HepG2 (cell line): Measurements from ENCODE around the gene RARA.

Experiments
- ASH2L ChIP-seq: fragments of 300-600, 200-600 bp; sonication (generic); IDR thresholded peaks from 2 replicates; pipeline ENCODE4 v1.7.0; 2017; ENCODE audit warnings: low read depth, mild to moderate bottlenecking, moderate library complexity, mixed read lengths, low read length; ENCODE audit not compliant: insufficient read length
- CTCF ChIP-seq: sonication (generic); formaldehyde crosslinking; IDR thresholded peaks from 2 replicates; pipeline ENCODE4 v1.5.0; 2020; ENCODE audit warnings: mild to moderate bottlenecking, missing genetic modification reagents, moderate library complexity
- FOXK2 ChIP-seq: fragments of 450-650 bp; IDR thresholded peaks from 2 replicates; pipeline ENCODE4 v1.6.1; 2016
- PAX8 ChIP-seq: sonication (generic); formaldehyde crosslinking; IDR thresholded peaks from 2 replicates; pipeline ENCODE4 v1.8.0; 2022; ENCODE audit warnings: mild to moderate bottlenecking, missing genetic modification reagents, borderline replicate concordance
- PCBP1 ChIP-seq: fragments of 200-400 bp; formaldehyde crosslinking; IDR thresholded peaks from 2 replicates; pipeline ENCODE4 v1.6.1; 2017; ENCODE audit warnings: mild to moderate bottlenecking, low read depth, low read length, borderline replicate concordance
- POLR2A ChIP-seq, 2 experiments: IDR thresholded peaks; 2 replicates each; pipeline ENCODE4 v1.6.1; 2011; ENCODE audit warnings: low read depth in 2 of 2, low read length in 2 of 2, mild to moderate bottlenecking in 1 of 2, moderate library complexity in 1 of 2; ENCODE audit not compliant: insufficient read depth in 1 of 2
- RFX5 ChIP-seq: IDR thresholded peaks from 2 replicates; pipeline ENCODE4 v1.6.1; 2011; ENCODE audit warnings: low read depth, low read length, improper control_type of control experiment
- RORA ChIP-seq: sonication (generic); formaldehyde crosslinking; IDR thresholded peaks from 2 replicates; pipeline ENCODE4 v1.5.0; 2020; ENCODE audit warnings: mild to moderate bottlenecking, missing genetic modification reagents, moderate library complexity
- SIN3A ChIP-seq: IDR thresholded peaks from 2 replicates; pipeline ENCODE4 v1.6.1; 2011; ENCODE audit warnings: low read depth, mild to moderate bottlenecking, control low read depth, low read length, borderline replicate concordance
- TAF1 ChIP-seq: sonication (generic); formaldehyde crosslinking; IDR thresholded peaks from 2 replicates; pipeline ENCODE4 v1.4.0; 2020; ENCODE audit warnings: missing genetic modification reagents
- YY1 ChIP-seq: IDR thresholded peaks from 2 replicates; pipeline ENCODE4 v1.6.1; 2011; ENCODE audit warnings: low read length, low read depth, moderate library complexity, mild to moderate bottlenecking; ENCODE audit not compliant: insufficient read depth, insufficient replicate concordance
- TF ChIP-seq, protein P1 (sequence below), 2 experiments: IDR thresholded peaks; 2 replicates each; pipeline ENCODE4 v1.6.1; 2011 to 2012; ENCODE audit warnings: low read length in 2 of 2, borderline replicate concordance in 1 of 2, low read depth in 1 of 2, mild to moderate bottlenecking in 1 of 2, moderate library complexity in 1 of 2

DNA sequence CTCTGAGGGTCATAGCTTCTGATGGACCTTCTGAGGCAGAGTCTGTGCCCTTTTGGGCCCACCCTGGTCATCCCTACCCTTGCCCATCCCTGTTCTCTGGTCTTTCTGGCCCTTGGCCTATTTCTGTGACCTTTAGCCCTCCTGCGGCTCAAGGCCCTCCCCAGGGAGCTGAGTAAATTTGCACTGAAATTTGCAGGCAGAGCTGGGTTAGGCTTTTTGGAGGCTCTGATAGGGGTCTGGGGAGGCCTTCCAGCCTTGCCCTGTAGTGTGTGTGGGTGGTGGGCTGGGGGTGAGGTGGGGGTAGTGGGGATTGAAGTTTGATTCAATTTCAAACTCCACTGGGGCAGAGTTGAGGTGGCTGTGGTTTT, 17.8 kb downstream of the RARA start:
- TF ChIP-seq PCBP1 (no peak), FOXK2 (no peak), RFX5 (no peak), ASH2L (no peak), RORA (CRISPR knock-in tag) (no peak), YY1 (no peak), CTCF (CRISPR knock-in tag) (no peak), TAF1 (CRISPR knock-in tag) (no peak), POLR2A (IDR thresholded peaks at IDR 0.05; ENCODE audit: insufficient read depth in 1 of 2, low read depth in 2 of 2, low read length in 2 of 2) (no peak), SIN3A (no peak), PAX8 (CRISPR knock-in tag) (no peak)
- TF ChIP-seq, protein P1, sequence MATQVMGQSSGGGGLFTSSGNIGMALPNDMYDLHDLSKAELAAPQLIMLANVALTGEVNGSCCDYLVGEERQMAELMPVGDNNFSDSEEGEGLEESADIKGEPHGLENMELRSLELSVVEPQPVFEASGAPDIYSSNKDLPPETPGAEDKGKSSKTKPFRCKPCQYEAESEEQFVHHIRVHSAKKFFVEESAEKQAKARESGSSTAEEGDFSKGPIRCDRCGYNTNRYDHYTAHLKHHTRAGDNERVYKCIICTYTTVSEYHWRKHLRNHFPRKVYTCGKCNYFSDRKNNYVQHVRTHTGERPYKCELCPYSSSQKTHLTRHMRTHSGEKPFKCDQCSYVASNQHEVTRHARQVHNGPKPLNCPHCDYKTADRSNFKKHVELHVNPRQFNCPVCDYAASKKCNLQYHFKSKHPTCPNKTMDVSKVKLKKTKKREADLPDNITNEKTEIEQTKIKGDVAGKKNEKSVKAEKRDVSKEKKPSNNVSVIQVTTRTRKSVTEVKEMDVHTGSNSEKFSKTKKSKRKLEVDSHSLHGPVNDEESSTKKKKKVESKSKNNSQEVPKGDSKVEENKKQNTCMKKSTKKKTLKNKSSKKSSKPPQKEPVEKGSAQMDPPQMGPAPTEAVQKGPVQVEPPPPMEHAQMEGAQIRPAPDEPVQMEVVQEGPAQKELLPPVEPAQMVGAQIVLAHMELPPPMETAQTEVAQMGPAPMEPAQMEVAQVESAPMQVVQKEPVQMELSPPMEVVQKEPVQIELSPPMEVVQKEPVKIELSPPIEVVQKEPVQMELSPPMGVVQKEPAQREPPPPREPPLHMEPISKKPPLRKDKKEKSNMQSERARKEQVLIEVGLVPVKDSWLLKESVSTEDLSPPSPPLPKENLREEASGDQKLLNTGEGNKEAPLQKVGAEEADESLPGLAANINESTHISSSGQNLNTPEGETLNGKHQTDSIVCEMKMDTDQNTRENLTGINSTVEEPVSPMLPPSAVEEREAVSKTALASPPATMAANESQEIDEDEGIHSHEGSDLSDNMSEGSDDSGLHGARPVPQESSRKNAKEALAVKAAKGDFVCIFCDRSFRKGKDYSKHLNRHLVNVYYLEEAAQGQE (IDR thresholded peaks at IDR 0.05; ENCODE audit: borderline replicate concordance in 1 of 2, low read depth in 1 of 2, low read length in 2 of 2): no peak
